Stimulated activated CD4-positive, alpha-beta T cell treated with anti-CD3 and anti-CD28 coated beads, Interleukin-15, amount 100 ng/mL, for 48 hours (primary cell): ENCODE results near the gene MERTK.
"Not testable (repeated sequence)": the region's sequence is repeated elsewhere in the genome, so short reads cannot be mapped to it uniquely, and the experiment has no call there.

Experiments
- DNase-seq, 2 donors: peaks; one replicate each; pipeline ENCODE4 v3.0.0-alpha.2; 2020; ENCODE audit warnings: low read depth in 2 of 2

MERTK gene

DNA sequence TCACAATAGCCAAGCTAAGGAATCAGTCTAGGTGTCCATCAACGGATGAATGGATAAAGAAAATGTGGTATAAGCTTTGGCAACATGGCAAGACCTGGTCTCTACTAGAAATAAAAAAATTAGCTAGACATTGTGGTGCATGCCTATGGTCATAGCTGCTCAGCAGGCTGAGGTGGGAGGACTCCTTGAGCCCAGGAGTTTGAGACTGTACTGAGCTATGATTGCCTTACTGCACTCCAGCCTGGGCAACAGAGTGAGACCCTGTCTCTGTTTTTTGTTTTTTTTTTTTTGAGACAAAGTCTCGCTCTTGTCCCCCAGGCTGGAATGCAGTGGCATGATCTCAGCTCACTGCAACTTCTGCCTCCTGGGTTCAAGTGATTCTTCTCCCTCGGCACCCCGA lies 11.6 kb downstream of the MERTK start:
- DNase-seq = not testable (repeated sequence)

DNA sequence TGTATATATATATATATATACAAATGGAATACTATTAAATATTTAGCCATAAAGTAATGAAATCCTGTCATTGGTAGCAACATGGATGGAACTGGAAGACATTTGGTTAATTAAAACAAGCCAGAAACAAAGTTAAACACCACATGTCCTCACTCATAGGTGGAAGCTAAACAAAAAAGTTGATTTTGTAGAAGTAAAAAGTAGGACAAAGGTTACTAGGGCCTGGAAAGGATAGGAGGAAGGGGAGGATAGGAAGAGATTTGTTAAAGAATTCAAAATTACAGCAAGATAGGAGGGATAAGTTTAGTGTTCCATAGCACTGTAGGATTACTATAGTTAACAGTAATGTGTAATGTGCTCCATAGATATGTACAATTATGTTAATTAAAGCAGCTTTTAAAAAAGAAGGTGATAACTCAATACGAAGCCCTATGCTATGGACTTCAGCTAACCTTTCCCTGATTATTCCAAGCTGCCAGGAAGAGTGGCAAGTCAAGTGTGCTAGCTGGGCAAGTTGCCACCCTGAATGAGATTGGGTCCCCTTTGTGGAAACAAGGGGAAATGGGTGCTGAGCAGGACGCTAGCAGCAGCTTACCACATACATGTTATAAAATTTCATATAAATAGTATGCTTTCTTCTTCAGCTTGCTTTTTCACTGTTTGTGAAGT lies 12.3 kb downstream of the MERTK start:
- DNase-seq = no peak

DNA sequence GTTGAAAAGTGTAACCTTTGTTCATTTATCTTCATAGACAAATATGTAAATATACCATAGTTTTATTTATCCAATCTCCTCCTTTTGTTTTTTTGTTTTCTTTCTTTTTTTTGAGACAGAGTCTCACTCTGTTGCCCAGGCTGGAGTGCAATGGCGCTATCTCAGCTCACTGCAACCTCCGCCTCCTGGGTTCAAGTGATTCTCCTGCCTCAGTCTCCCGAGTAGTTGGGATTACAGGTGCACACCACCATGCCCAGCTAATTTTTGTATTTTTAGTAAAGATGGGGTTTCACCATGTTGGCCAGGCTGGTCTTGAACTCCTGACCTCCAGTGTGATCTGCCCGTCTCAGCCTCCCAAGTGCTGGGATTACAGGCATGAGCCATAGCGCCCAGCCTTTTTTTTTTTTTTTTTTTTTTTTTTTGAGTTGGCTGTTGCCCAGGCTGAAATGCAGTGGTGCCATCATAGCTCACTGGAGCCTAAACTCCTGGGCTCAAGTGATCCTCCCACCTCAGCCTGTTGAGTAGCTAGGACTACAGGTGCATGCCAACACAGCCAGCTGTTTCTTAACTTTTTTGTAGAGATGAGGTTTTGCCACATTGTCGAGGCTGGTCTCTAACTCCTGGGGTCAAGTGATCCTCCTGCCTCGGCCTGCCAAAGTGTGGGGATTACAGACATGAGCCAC lies 13.0 kb downstream of the MERTK start:
- not testable (repeated sequence) for DNase-seq

DNA sequence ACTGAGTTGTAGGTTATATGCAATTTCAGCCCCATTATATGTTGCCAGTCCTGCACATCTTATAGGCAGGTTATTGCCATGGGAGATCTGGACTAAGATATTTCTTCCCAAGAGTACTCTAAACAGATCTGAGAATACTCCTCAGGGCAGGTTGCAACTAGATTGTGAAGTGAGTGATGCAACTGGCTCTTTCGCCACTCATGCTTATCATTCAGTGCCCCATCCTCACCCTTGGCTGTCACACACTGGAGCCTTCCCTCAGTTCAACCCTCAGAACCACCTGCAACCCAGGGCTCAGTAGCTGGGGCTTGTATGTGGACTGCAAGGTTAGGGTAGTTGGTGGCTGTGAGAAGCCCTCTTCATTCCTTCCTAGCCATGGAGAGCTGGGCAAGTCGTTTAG lies 14.1 kb downstream of the MERTK start:
- no peak for DNase-seq

DNA sequence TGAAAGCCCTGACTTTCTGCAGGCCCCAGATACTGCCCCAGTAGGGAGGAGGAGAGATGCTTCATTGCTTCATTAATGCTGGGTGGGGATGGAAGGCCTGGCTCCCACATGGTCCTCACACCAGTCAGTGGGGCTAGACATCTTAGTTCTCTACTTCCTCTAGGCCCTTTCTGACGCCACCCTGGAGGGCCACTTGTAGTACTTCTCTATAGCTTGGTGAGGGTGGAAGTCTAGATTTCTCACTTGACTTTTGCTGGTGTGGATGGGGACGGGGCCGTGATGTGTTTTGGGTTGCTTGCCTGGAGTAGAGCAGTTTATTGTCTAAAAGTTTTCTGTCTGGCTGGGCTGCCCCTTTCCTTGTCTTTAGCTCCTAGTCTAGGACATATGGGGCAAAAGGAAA lies 18.7 kb downstream of the MERTK start:
- DNase-seq = no peak

DNA sequence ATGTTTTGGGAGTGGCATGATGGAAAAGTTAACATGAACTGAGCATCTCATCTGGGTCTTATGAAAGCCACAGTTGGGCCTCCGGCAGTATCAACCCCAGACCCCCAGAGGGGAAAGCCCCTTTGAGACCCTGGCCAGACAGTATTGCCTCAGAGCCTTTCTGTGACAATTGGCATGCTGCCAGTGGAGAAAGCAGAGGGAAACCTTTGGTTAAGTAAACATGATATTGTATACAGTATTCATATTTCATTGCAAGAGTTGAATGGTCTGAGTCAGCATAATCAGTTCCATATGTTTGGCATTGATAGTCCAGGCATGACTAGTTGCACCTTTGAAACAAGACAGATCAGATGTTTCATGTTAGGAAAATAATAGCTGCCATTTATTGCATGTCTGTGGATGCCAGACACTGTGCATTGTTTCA lies 20.0 kb downstream of the MERTK start:
- DNase-seq = no peak

DNA sequence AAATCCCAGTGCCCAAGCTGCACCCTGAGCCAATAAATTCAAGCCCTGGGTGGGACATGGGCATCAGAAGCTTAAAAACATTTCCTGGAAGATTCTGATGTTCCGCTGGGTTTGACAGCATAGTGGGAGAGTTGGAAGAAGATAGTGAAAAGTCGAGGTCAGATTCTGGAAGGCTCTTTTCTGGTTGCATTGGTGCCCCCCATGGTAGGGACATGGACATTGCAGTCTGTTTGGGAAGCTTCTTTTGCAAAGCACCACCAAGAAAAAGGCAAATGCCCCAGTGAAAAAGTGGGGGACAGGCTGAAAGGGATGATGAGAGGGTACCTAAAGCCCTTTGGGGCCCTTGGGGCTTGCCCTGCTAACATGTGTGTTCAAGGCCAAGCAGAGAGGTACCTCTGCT lies 21.0 kb downstream of the MERTK start:
- DNase-seq = no peak

DNA sequence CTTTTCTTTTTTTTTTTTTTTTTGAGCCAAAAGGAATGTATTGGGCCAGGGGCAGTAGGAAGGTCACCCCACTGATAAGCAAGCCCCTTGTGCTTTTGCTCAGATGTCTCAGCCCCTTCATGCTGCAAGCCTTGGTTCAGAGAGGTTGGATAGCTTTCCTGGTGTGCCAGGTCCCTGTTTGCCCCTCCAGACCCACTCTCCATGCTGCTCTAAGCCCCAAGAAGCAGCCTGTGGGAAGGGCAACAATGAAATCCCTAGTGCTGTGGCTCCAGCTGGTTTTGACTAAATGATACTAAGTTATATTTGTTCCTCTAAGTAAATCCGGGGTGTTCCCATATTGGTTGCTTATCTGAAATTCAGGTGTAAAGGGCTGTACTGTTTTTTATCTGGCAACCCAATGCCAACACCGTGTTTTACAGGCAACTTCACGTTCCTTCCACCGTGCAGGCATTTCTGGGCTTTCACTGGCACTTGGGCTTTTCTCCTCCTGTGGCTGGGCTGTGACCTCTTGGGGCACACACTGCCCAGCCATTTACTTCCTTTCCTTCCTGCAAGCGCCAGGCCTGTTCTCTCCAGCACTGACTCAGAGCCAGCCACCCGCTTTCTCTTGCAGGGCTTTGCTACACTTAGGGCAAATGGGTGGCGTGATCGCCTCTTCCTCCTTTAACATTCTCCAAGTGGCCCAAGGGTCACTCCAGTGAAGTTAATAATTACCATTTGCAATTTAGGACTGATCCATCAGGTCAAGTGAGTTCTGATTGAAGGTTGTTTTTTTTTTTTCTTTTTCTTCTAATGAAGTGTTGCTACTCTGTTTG lies 21.6 kb downstream of the MERTK start:
- DNase-seq = no peak

DNA sequence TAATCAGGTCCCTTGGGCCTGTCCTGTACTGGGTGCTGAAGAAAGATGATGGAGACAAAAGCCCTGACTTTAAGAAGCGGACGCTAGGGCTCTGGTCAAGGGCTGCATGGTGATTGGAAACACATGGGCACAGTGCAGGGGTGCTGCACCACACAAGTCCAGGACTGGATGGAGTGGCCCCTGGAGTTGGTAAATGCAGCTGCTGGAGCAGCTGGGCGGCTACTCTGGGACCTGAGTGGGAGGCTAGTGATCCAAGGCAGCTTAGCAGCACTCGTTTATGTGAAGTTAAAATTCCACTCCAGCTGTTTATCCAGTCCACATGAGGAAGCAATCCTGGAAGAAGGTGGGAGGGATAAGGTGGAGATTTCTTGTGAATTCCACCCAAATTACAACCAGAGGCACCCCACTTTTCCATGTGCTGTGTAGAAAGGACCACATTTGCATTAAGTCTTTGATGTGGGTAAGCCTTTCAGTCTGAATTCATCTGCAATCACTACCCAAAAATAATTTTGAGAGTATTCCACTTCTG lies 24.9 kb downstream of the MERTK start:
- DNase-seq = no peak

DNA sequence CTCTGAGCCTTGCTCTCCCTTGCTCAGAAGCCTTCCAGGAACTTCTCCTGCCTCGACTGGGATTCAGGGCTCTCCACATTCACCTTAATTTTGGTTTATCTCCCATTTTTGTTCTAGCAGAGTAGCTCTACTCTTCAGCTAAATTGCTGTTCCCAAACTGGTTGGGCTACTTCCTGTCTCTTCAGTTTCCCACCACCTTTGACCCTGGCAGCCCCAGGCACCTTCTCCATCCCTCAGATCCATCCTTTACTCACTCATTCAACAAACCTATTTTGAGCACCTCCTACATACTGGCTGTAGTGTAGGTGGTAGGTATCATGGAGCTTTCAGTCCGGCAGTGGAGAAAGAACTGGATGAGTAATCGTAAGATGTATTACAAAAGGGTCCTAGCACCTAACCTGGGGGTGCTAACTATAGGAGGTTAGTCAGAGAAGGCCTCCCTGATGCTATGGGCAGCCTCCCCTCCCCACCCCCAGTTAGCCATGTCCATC lies 26.3 kb downstream of the MERTK start:
- no peak for DNase-seq

DNA sequence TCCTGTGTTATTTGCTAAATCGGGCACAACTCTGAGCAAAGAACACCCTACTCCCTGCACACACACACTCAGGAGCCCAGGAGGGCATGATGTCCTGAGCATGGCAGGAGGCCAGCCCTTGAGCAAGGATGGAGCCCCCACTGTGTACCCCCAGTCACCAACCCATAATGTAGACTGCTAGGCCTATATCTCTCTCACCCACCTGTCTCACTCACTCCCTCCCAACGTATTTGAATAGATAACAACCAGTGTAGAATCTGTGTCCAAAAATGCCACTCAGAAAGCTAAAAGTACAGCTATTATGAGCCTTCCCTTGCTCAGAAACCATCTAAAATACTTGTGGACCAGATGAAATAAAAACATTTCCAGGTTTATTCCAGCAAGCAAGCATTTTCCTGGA lies 29.3 kb downstream of the MERTK start:
- no peak for DNase-seq

DNA sequence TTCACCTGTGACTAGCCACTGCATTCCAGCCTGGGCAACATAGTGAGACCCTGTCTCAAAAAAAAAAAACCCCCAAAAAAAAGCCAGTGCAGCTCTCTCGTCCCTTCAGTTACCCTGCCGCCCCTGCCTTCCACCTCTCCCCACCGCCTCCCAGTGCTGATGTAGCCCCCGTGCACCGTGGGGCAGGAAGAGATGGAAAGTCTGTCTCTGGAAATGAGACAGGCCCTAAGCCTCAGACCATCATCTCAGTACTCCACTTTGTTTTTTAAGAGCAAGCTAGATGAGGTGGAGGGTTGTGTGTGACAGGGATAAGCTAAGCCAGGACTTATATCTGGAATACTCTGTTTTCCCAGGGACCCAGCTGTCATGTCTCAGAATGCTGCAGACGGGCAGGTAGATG lies 32.0 kb downstream of the MERTK start:
- no peak for DNase-seq

DNA sequence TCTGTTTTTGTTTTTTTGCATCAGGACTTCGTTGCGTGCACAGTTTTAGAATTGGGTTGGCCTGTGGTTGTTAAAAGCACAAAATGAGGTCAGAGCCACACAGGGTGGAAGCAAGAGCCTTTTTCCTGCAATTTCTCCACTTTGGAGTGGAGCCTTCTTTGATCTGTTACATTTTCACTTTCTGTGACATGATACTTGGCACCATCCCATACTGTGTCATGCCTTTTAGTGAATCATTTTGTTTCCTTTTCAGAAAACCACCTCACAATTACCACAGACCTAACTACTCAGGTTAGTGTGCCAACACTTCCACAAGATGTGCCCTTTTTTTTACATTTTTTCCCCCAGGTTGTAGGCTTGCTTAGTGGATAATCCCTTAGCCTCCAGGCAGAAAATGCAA lies 32.5 kb downstream of the MERTK start:
- peak in 1 of 2 donors; percentile 19 for DNase-seq

DNA sequence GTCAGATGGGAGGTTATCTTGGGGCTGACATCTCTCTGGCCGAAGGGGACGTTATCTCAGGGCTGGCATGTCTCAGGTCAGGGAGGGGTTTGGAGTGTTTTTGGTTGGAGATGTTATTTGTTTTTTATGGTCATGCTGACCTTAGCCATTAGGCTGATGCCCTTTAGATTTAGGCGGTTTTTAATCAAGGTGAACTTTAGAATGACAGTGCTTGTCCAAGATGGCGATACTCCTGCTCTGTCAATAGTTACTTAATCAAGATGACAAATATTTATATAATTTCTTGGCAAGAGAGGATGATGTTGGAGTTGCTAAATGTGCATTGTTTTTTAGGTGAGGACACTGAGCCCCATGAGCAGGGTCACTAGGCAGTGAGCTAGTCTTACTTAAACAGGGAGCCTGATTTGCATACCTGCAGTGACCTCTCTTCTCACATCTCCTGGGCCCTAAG lies 34.5 kb downstream of the MERTK start:
- no peak for DNase-seq

DNA sequence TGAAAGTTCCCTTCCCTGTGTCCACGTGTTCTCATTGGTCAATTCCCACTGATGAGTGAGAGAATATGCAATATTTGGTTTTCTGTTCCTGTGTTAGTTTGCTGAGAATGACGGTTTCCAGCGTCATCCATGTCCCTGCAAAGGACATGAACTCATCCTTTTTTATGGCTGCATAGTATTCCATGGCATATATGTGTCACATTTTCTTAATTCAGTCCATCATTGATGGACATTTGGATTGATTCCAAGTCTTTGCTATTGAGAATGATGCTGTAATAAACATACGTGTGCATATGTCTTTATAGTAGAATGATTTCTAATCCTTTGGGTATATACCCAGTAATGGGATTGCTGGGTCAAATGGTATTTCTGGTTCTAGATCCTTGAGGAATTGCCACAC lies 35.5 kb downstream of the MERTK start:
- DNase-seq = not testable (repeated sequence)

DNA sequence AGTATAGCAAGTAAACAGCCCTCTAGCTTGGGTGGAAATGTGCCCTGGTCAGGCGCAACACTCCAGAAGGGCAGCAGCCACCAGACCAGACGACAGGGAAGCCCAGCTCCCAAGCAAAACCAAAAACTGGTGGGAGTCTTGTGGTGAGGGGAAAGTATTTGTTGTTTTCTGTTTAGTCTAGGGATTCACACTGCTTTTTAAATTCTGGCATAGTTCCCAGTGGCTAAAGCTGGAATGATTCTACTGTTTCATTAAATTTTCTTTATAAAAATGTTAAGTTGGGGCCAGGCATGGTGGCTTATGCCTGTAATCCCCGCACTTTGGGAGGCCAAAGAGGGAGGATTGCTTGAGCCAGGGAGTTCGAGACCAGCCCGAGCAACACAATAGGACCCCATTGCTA lies 38.5 kb downstream of the MERTK start:
- DNase-seq = no peak

DNA sequence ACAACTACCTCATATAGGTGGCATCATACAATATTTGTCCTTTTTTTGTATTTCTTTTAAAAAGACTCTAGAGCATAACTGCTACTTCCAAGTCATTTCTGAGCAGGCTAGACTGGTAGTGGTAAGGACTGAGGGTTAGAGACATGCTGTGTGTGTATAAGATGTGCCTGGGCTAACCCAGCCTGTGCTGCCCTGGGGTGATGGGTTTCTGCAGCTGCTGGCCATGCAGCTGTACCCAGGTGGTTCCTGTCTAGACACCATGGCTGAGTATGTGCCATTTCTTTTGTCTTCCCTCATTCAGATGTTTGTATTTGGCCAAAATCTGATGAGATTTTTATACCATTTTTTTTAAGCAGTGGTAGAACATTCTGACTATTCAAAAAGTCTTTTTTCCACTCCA lies 40.0 kb downstream of the MERTK start:
- DNase-seq = no peak

DNA sequence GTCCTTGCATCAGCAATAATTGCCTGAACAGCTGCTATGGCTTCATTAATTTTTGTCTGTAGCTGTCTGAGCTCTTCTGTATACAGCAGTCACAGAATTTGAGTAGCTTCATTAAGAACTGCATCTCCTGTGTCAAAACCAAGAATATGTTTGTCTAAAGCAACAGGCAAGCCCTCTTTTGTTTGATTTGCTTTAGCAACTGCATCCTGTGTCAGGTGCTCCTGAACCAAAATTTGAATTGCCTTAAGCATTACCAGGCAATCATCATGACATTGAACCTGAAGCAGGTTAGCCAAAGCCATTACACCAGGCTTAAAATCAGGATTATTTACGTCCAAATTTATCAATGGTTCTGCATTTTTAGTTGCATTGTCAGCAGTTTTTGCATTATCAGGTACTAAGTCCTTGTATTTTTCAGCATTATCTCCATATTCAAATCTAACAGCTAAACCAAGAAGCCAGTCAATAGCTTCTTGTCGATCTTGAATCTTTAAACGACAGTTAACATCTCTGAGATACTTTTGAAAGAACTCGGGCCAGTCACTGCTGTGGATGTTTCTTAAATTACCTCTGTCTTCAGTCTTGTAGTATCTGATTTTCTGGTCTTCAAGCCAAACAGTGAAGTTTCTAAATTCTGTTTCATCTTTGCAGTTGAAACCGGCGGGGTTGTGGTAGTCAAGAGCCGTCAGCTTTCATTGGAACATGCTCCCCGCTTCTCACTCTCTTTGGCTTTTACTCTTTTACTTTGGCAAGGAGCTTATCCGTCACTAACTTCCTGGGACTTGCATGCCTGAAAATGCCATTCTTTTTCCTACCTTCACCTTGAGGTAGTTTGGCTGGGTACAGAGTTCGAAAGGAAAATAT lies 42.2 kb downstream of the MERTK start:
- DNase-seq = no peak

DNA sequence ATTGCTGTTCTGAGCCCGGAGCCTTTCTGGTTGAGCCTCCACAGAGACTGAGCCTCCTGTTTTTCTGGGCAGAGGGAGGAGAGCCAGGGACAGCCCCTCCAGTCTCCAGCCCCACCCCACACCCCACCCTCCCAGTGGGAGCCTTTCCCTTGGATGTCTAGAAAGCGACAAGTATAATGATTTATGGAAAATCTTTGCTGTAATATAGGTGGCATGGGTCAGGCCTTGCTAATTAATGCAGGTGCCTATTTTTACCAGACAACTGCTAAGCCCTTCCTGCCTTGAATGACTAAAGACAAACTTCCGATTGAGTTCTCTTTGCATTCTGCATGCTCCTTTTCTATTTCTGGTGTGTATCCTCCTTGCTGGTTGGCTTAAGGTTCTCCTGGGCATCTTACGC lies 43.1 kb downstream of the MERTK start:
- DNase-seq = no peak

DNA sequence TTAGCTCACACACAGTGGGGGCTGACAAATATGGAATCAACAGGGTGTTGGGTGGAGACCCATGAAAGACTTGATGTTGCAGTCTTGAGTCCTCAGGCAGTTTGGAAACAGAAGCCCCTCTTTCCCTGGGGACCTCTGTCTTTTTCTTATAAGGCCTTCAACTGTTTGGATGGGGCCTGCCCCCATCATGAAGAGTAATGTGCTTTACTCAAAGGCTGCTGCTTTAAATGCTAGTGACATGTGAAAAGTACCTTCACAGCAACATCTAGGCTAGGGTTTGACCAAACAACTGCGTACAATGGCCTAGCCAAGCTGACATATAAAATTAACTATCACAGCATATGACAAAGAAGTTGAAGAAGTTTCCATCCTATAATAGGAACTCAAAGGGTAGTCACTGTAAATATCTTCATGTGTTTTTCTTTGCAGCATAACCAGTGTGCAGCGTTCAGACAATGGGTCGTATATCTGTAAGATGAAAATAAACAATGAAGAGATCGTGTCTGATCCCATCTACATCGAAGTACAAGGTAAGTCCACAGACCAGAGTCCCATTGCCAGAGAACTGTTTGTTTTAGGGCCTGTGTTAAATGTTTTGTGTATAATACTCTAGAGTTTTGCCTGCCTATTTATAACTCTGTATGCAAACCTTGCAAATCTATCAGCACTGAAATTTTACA lies 46.3 kb downstream of the MERTK start:
- no peak for DNase-seq
